GM23248 (cell line): ENCODE measurements around the gene GSTP1. TPM values are rescaled to one million over a fixed set of nuclear protein-coding genes. Genes with fewer than 3 reads are reported as not detected.

Experiments used
- DNase-seq: peaks from one replicate; pipeline ENCODE4 v3.0.0-alpha.2; 2015
- H2AFZ ChIP-seq: fragments of 200-600 bp; sonication (generic); 2 replicates; pipeline ENCODE4 v1.6.1; 2016; ENCODE audit warnings: antibody characterized with exemption
- H3F3A ChIP-seq: fragments of 200-600 bp; sonication (generic); 2 replicates; pipeline ENCODE4 v1.6.1; 2016; ENCODE audit warnings: mild to moderate bottlenecking, antibody characterized with exemption, mixed run types; ENCODE audit not compliant: insufficient read depth
- H3K27ac ChIP-seq: fragments of 200-600 bp; sonication (generic); 2 replicates; pipeline ENCODE4 v1.5.1; 2016; ENCODE audit warnings: mild to moderate bottlenecking
- H3K27me3 ChIP-seq: fragments of 200-600 bp; sonication (generic); replicated peaks from 2 replicates; pipeline ENCODE4 v1.6.1; 2016; ENCODE audit warnings: mild to moderate bottlenecking; ENCODE audit not compliant: insufficient read depth
- H3K36me3 ChIP-seq: fragments of 200-600 bp; sonication (generic); 2 replicates; pipeline ENCODE4 v1.6.1; 2016; ENCODE audit warnings: low read depth, mild to moderate bottlenecking
- H3K4me1 ChIP-seq: fragments of 200-600 bp; sonication (generic); 2 replicates; pipeline ENCODE4 v1.6.1; 2016; ENCODE audit warnings: mild to moderate bottlenecking; ENCODE audit not compliant: insufficient read depth
- H3K4me2 ChIP-seq: fragments of 200-600 bp; sonication (generic); one replicate; pipeline ENCODE4 v1.6.1; 2016; ENCODE audit warnings: mild to moderate bottlenecking; ENCODE audit not compliant: unreplicated experiment
- H3K4me3 ChIP-seq: fragments of 200-600 bp; sonication (generic); 2 replicates; pipeline ENCODE4 v1.5.1; 2016; ENCODE audit warnings: mild to moderate bottlenecking
- H3K79me2 ChIP-seq: fragments of 200-600 bp; sonication (generic); 2 replicates; pipeline ENCODE4 v1.6.1; 2016; ENCODE audit warnings: mild to moderate bottlenecking; ENCODE audit not compliant: insufficient read depth
- H3K9ac ChIP-seq: fragments of 200-600 bp; sonication (generic); 2 replicates; pipeline ENCODE4 v1.6.1; 2016; ENCODE audit warnings: mild to moderate bottlenecking
- H3K9me2 ChIP-seq: fragments of 200-600 bp; sonication (generic); 2 replicates; pipeline ENCODE4 v1.6.1; 2016; ENCODE audit warnings: mixed run types, mild to moderate bottlenecking, moderate library complexity; ENCODE audit not compliant: insufficient read depth
- H3K9me3 ChIP-seq: fragments of 200-600 bp; sonication (generic); one replicate; pipeline ENCODE4 v1.6.1; 2017; ENCODE audit warnings: low read depth
- H4K20me1 ChIP-seq: fragments of 200-600 bp; sonication (generic); 2 replicates; pipeline ENCODE4 v1.6.0; 2016; ENCODE audit not compliant: insufficient read depth
- EZH2 ChIP-seq: fragments of 200-600 bp; sonication (generic); IDR thresholded peaks from 2 replicates; pipeline ENCODE4 v1.6.1; 2018; ENCODE audit warnings: antibody characterized with exemption, mild to moderate bottlenecking; ENCODE audit not compliant: insufficient read depth, poor library complexity, severe bottlenecking
- EZH2phosphoT487 ChIP-seq: fragments of 200-600 bp; sonication (generic); IDR thresholded peaks from 2 replicates; pipeline ENCODE4 v1.6.1; 2018; ENCODE audit warnings: antibody characterized with exemption, moderate library complexity, mild to moderate bottlenecking, low read depth; ENCODE audit not compliant: insufficient read depth
- WGBS, 2 experiments: methylation state at CpG; one replicate each; pipeline ENCODE4 v1.1.6; 2015 to 2017; ENCODE audit warnings: low lambda C conversion rate in 2 of 2, low coverage in 1 of 2; ENCODE audit errors: missing lambda C conversion rate in 2 of 2; 5-methylcytosine and 5-hydroxymethylcytosine counted together
- in situ Hi-C: fragments of 300-500 bp; cut with MboI; formaldehyde crosslinking; loops from 2 replicates; pipeline ENCODE4 v1.15.0; 2020
- polyA plus RNA-seq: library from polyadenylated mRNA; unstranded; fragments of >200 nt; fragmentation: Nextera tagmentation; extraction: Ambion mirVana; gene quantifications from 2 replicates; pipeline ENCODE4 v1.2.1, GENCODE V29; 2016
- total RNA-seq: library from RNA; depleted of rRNA; stranded (reverse); fragments of >200 nt; shearing (Covaris generic); gene quantifications from 2 replicates; pipeline ENCODE4 v1.2.3, GENCODE V29; 2014

GSTP1 gene
- total and polyA plus RNA-seq, 2 experiments from 2014 or later = 606 to 743 TPM

- no peaks in the 10 kb centered on the region for H3K9me2 ChIP-seq
Measured at GRCh38 chr11:67608486-67608885, 24.9 kb downstream of the GSTP1 start.

GRCh38 chr11:67609316-67609715 is 25.7 kb downstream of the GSTP1 start:
- Histone ChIP-seq H3K27ac (no peak overlapping the region), H3K9me2 (no peaks in the 10 kb centered on the region), H3K9me3 (no peaks in the 10 kb centered on the region), H2AFZ (no peak overlapping the region), H3K27me3 (no peaks in the 10 kb centered on the region), H3K4me2 (no peak overlapping the region), H4K20me1 (no peaks in the 10 kb centered on the region), H3F3A (no peaks in the 10 kb centered on the region), H3K4me3 (no peak overlapping the region), H3K9ac (no peak overlapping the region), H3K4me1 (peaks cover 5% of the 10 kb centered on the region; the same call in 1 of the 2 replicates), H3K36me3 (no peaks in the 10 kb centered on the region; the same call in 1 of the 2 replicates), H3K79me2 (peaks cover 22% of the 10 kb centered on the region)
- 84 to 91% methylated on average over 10 of the region's 10 CpGs for WGBS, 2 experiments
- in situ Hi-C loops = no loop called here
- TF ChIP-seq EZH2 = no peak
- no peak for TF ChIP-seq EZH2phosphoT487
- no peak for DNase-seq

More at GRCh38 chr11:67608486-67608885, 24.9 kb downstream of the GSTP1 start:
- Histone ChIP-seq H2AFZ (no peak overlapping the region), H3F3A (no peaks in the 10 kb centered on the region), H3K9me3 (no peaks in the 10 kb centered on the region), H3K36me3 (no peaks in the 10 kb centered on the region; the same call in 1 of the 2 replicates), H3K79me2 (peaks cover 22% of the 10 kb centered on the region), H3K4me3 (no peak overlapping the region), H3K4me1 (peaks cover 5% of the 10 kb centered on the region; the same call in 1 of the 2 replicates), H4K20me1 (no peaks in the 10 kb centered on the region), H3K27me3 (no peaks in the 10 kb centered on the region), H3K4me2 (no peak overlapping the region), H3K9ac (0 out of 2 replicates have a peak overlapping the region, but pooled peaks have one; percentile 92), H3K27ac (no peak overlapping the region)
- no peak for TF ChIP-seq EZH2phosphoT487
- no peak for TF ChIP-seq EZH2
- 91 to 98% methylated on average over 8 of the region's 8 CpGs for WGBS, 2 experiments
- in situ Hi-C loops = no loop called here
- DNase-seq = no peak

- Histone ChIP-seq H3K4me2 (no peak overlapping the region), H3K9ac (no peak overlapping the region), H3K4me1 (peaks cover 5% of the 10 kb centered on the region; the same call in 1 of the 2 replicates), H3K36me3 (no peaks in the 10 kb centered on the region; the same call in 1 of the 2 replicates), H3K9me2 (no peaks in the 10 kb centered on the region), H3K9me3 (no peaks in the 10 kb centered on the region), H3K79me2 (peaks cover 22% of the 10 kb centered on the region), H2AFZ (no peak overlapping the region), H3K4me3 (no peak overlapping the region), H3F3A (no peaks in the 10 kb centered on the region), H3K27me3 (no peaks in the 10 kb centered on the region), H4K20me1 (no peaks in the 10 kb centered on the region), H3K27ac (no peak overlapping the region)
- in situ Hi-C loops = no loop called here
- WGBS, 2 experiments = 78 to 85% methylated on average over 14 to 15 of the region's 15 CpGs
- DNase-seq = no peak
- TF ChIP-seq EZH2 = no peak
- TF ChIP-seq EZH2phosphoT487 = no peak
Measured at GRCh38 chr11:67610302-67610868, 26.8 kb downstream of the GSTP1 start.

- H2AFZ ChIP-seq = no peak overlapping the region
Measured at GRCh38 chr11:67611165-67611564, 27.6 kb downstream of the GSTP1 start.

More at GRCh38 chr11:67611165-67611564, 27.6 kb downstream of the GSTP1 start:
- WGBS, 2 experiments = 90 to 92% methylated on average over 8 to 14 of the region's 14 CpGs
- DNase-seq = no peak
- no peaks in the 10 kb centered on the region for H4K20me1 ChIP-seq
- H3K4me2 ChIP-seq = no peak overlapping the region
- no peak overlapping the region for H3K4me3 ChIP-seq
- no peaks in the 10 kb centered on the region for H3K9me3 ChIP-seq
- no peak overlapping the region for H3K9ac ChIP-seq
- H3K4me1 ChIP-seq = peaks cover 5% of the 10 kb centered on the region; the same call in 1 of the 2 replicates
- no peaks in the 10 kb centered on the region for H3F3A ChIP-seq
- H3K27ac ChIP-seq = no peak overlapping the region
- peaks cover 6% of the 10 kb centered on the region; the same call in 1 of the 2 replicates for H3K27me3 ChIP-seq
- TF ChIP-seq EZH2phosphoT487 = no peak
- no peak for TF ChIP-seq EZH2
- in situ Hi-C loops = no loop called here
- no peaks in the 10 kb centered on the region; the same call in 1 of the 2 replicates for H3K36me3 ChIP-seq
- no peaks in the 10 kb centered on the region for H3K9me2 ChIP-seq
- H3K79me2 ChIP-seq = peaks cover 22% of the 10 kb centered on the region
